ENCODE measurements around the gene COBLL1.

Gene COBLL1

DNA sequence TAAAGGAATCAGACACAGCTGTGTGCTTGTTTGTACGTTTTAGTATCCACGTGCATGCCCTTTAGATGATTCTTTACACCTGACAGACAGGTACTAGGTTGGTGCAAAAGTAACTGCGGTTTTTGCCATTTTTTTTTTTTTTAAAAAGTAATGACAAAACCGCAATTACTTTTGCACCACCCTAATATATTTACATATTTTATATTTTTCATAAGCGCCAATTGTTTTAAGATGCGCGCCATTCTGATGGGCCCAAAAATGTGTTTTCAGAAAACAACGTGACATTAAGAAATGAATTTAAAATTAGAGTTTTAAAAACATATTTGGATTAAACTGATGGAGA, 972 bp upstream of the COBLL1 start:
- no peak for DNase-seq (ENCODE audit: low read depth)
- peak overlapping the region; percentile 78 for H3K4me3 ChIP-seq (ENCODE audit: low read length)
- TF ChIP-seq, protein P1, sequence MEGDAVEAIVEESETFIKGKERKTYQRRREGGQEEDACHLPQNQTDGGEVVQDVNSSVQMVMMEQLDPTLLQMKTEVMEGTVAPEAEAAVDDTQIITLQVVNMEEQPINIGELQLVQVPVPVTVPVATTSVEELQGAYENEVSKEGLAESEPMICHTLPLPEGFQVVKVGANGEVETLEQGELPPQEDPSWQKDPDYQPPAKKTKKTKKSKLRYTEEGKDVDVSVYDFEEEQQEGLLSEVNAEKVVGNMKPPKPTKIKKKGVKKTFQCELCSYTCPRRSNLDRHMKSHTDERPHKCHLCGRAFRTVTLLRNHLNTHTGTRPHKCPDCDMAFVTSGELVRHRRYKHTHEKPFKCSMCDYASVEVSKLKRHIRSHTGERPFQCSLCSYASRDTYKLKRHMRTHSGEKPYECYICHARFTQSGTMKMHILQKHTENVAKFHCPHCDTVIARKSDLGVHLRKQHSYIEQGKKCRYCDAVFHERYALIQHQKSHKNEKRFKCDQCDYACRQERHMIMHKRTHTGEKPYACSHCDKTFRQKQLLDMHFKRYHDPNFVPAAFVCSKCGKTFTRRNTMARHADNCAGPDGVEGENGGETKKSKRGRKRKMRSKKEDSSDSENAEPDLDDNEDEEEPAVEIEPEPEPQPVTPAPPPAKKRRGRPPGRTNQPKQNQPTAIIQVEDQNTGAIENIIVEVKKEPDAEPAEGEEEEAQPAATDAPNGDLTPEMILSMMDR (conservative IDR thresholded peaks at IDR 0.05; ENCODE audit: low read length): no peak

DNA sequence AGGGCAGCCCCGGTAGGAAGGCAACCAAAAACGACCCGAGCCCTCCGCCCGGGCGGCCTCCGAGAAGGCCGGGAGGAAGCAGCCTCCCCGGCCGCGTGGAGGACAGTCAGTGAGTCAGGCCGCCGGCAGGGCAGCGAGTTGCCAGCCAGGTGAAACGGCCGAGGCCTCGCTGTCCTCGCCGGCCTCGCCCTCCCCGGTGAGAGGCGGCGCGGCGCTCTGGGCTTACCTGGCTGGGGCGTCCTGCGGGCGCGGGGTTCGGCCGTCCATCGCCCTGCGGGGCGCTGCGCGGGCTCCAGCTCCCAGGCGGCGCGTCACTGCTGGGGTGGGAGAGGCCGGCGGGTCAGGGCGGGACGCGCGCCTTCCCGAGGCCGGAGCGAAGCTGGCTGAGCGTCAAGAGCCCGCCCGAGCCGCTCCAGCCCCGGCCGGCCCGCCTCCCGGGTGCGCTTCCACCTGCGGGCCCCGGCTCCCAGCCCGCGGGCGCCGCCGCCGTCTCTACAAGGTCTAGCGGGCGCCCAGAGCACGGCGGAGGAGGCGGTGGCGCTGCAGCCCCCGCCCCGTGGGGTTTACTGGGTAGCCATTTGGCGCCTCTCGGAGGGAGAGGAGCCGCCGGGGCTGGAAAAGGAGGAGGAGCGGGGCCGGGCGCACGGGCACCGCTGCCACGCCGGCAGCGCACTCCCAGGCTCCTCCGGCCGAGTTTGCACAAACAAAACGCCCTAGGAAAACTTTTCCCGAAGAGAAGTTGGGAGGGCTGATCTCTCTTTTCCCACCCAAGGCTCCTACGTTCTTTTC, 499 bp downstream of the COBLL1 start:
- TF ChIP-seq, protein P1 (conservative IDR thresholded peaks at IDR 0.05; ENCODE audit: low read length): no peak; the same call in 1 of the 2 replicates
- peak overlapping the region; percentile 78 for H3K4me3 ChIP-seq (ENCODE audit: low read length)
- DNase-seq (ENCODE audit: low read depth): peak; percentile 71

DNA sequence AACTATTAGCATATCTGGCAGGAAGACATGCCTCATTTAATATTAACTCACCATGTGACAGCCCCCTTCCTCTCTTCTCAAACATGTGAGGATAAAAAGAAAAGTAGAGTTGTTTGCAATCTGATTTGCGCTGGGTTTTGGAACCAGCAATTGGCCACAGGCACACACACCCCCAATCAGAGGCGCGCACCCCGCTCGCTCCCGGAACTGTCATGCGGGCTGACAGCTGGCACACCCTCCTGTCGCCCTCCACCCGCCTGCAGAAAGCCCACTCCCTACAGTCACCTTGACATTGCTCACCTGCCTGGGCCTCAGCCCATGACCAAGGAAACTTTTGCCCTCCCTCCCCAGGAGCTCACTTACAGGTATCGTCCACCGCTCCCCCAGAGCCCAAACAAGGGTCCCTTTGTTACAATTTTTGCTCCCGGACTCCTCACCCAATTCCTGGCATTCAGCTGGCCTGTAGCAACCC, 1.1 kb downstream of the COBLL1 start:
- H3K4me3 ChIP-seq (ENCODE audit: low read length): peak overlapping the region; percentile 78

DNA sequence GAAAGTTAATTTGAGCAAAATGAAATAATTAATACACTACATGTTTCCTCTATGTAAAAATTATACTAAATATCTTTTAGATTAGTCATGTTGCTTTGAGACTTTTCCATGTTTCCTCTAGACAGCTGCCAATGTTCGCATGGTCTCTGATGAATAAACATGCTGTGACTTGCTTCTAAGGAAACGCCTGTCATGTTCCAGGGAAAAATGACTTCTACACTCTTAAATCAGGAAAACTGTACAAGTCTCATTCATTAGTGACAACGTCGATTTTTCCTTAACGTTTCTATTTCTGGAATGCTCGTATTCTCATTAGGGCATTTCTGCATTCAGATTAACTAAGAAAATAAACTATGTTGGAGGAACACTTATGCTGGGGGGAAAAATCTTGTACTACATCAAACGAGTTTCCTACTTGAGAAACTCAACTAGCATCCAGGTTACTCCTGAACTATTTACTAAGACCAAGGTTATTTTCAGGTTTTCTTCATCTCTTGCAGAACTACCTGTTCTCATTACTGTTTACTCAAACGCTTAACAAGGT, 1.6 kb downstream of the COBLL1 start:
- DNase-seq (ENCODE audit: low read depth): peak; percentile 49
- TF ChIP-seq, protein P1 (conservative IDR thresholded peaks at IDR 0.05; ENCODE audit: low read length): no peak
- peak overlapping the region; percentile 78 for H3K4me3 ChIP-seq (ENCODE audit: low read length)

More for the DNA sequence above, 1.1 kb downstream of the COBLL1 start:
- TF ChIP-seq, protein P1 (conservative IDR thresholded peaks at IDR 0.05; ENCODE audit: low read length): no peak
- no peak for DNase-seq (ENCODE audit: low read depth)

DNA sequence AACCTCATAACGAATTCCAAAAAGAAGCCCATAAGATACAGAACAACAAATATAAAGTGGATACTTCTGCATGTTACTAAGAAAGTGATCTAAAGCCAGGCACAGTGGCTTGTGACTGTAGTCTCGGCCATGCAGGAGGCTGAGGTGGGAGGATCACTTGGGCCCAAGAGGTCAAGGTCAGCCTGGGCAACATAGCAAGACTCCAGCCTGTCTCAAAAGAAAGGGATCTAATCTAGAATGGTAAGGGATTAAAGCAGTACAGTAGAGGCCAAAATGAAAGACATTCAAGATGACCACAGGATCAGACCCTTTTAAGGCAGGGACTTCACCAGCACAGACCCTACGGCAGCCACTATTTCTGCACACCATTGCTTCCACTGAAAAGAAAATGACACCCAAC, 3.8 kb downstream of the COBLL1 start:
- no peak for DNase-seq (ENCODE audit: low read depth)
- TF ChIP-seq, protein P1 (conservative IDR thresholded peaks at IDR 0.05; ENCODE audit: low read length): no peak
- no peak overlapping the region for H3K4me3 ChIP-seq (ENCODE audit: low read length)

DNA sequence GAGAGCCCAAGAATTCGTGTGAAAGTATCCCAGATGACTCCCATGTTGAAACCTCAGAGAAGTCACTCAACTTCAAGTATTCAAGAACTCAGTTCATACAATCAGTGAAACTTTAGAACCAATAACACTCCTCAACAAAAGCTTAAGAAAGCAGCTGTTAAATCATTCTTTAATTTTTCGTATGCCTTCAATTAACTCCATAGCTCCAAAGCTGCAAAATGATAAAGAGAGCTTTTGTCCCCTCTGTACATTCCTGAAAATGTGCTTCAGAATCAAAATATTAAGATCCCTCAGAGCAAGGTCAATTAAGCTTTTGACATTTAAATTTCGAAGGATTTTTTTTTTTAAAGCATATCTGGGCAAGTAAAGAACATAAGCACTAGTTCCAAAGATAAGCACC, 4.7 kb downstream of the COBLL1 start:
- TF ChIP-seq, protein P1 (conservative IDR thresholded peaks at IDR 0.05; ENCODE audit: low read length): no peak
- no peak overlapping the region for H3K4me3 ChIP-seq (ENCODE audit: low read length)
- DNase-seq (ENCODE audit: low read depth): no peak

DNA sequence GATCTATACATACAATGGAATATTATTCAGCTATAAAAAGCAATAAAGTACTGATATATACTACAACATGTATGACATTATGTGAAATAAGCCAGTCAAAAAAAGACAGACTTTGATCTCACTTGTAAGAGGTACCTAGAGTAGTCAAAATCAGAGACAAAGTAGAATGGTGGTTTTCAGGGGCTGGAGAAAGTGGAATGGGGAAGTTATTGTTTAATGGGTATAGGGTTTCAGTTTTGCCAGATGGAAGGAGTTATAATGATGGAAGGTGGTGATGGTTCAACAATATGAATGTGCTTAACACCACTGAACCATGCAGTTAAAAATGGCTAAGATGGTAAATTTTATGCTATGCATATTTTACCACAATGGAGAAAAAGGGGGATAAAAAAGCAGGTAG, 6.3 kb downstream of the COBLL1 start:
- no peak for DNase-seq (ENCODE audit: low read depth)
- TF ChIP-seq, protein P1 (conservative IDR thresholded peaks at IDR 0.05; ENCODE audit: low read length): no peak
- no peak overlapping the region for H3K4me3 ChIP-seq (ENCODE audit: low read length)

All from AG10803 (cell line).